Heart left ventricle (tissue), 16 donors: ENCODE data around the gene LRRC63. TPM values are rescaled to one million over a fixed set of nuclear protein-coding genes. Genes with fewer than 3 reads are reported as not detected.
"Not testable (repeated sequence)": the region's sequence is repeated elsewhere in the genome, so short reads cannot be mapped to it uniquely, and the experiment has no call there.

Experiments used
- ATAC-seq, 4 donors: fragments of 200-7000 bp; cut with Tn5 transposase; one replicate each; pipeline ENCODE4 v1.9.1; 2020 to 2022; ENCODE audit warnings: moderate library complexity in 4 of 4, mild to moderate bottlenecking in 3 of 4, moderate number of reproducible peaks in 1 of 4
- DNase-seq, 5 donors: peaks; one replicate each; pipeline ENCODE4 v3.0.0-alpha.2; 2020
- H3K27ac ChIP-seq, 12 donors: fragments of 200-600 bp; sonication (generic) in 4 of 12; one replicate each; pipeline versions ENCODE4 v1.5.0 to v1.8.0; 2016 to 2022; ENCODE audit warnings: mild to moderate bottlenecking in 2 of 12
- H3K27me3 ChIP-seq, 9 donors: fragments of 200-600 bp; sonication (generic) in 2 of 9; one replicate each; pipeline versions ENCODE4 v1.5.1 to v1.8.0; 2016 to 2022; ENCODE audit warnings: mild to moderate bottlenecking in 3 of 9
- H3K36me3 ChIP-seq, 9 donors: fragments of 200-600 bp; sonication (generic) in 2 of 9; one replicate each; pipeline versions ENCODE4 v1.5.0 to v1.8.0; 2018 to 2022; ENCODE audit warnings: mild to moderate bottlenecking in 2 of 9
- H3K4me1 ChIP-seq, 12 donors: fragments of 200-600 bp; sonication (generic) in 4 of 12; one replicate each; pipeline versions ENCODE4 v1.5.0 to v1.8.0; 2016 to 2022; ENCODE audit warnings: mild to moderate bottlenecking in 3 of 12
- H3K4me3 ChIP-seq, 12 donors: fragments of 200-600 bp; sonication (generic) in 4 of 12; one replicate each; pipeline versions ENCODE4 v1.5.0 to v1.8.0; 2017 to 2022; ENCODE audit warnings: mild to moderate bottlenecking in 9 of 12, moderate library complexity in 4 of 12
- H3K9me3 ChIP-seq, 12 donors: fragments of 200-600 bp; sonication (generic) in 4 of 12; one replicate each; pipeline versions ENCODE4 v1.5.0 to v1.8.0; 2016 to 2022; ENCODE audit warnings: mild to moderate bottlenecking in 1 of 12
- CTCF ChIP-seq, 12 donors: fragments of 200-600 bp; sonication (generic) in 4 of 12; IDR thresholded peaks; one replicate each; pipeline versions ENCODE4 v1.5.0 to v1.8.0; 2018 to 2022; ENCODE audit warnings: antibody characterized with exemption in 12 of 12, mild to moderate bottlenecking in 5 of 12
- POLR2A ChIP-seq, 2 donors: fragments of 450-650 bp; IDR thresholded peaks; one replicate each; pipeline ENCODE4 v1.6.1; 2017; ENCODE audit warnings: antibody characterized with exemption in 2 of 2, mild to moderate bottlenecking in 2 of 2, moderate library complexity in 2 of 2
- WGBS, 4 donors: extraction: QIAGEN DNeasy Blood & Tissue Kit in 2 of 4; methylation state at CpG; one replicate each; pipeline versions ENCODE4 v1.1.5 to v1.1.7; 2013 to 2018; 5-methylcytosine and 5-hydroxymethylcytosine counted together
- intact Hi-C, 10 donors: fragments of 100-400 bp; cut with DNase I; formaldehyde crosslinking; loops; one replicate each; pipeline versions ENCODE4 v1.11.1 to v1.14.2; 2022
- polyA plus RNA-seq, 2 donors: library from polyadenylated mRNA; stranded (reverse); fragments of 200-250 nt; gene quantifications; one replicate each; pipeline ENCODE4 v1.2.3, GENCODE V29; 2013
- total RNA-seq, 9 donors: library from RNA; depleted of rRNA in 2 of 9; stranded (reverse); fragments of >200 nt in 2 of 9; fragmentation: NEBNext Ultra II Directional in 3 of 9; extraction: Animal tissue kit (Norgen Biotek cat#: 25700) in 3 of 9; gene quantifications; one replicate each; pipeline versions ENCODE4 v1.1.0 to v1.2.4, GENCODE V29; 2016 to 2023
- donor health status: ischemic (EF 13 %, LVEDD 7.1; RV severe dilation, severe dysfunction).
- donor health status: healthy with polysubstance abuse.
- donor health status: DM: no; HTN: yes; CAD: no.
- donor health status: DM: no; HTN: no; CAD: no.
- donor health status: ischemic (EF 25% LVEDD 6.9; RV normal size, moderate dysfunction).
- donor health status: ischemic (EF 25% LVEDD 5.7; RV mildly dilated, moderate dysfunction).
- donor health status: healthy.
- donor health status: DM: yes; HTN: yes; CAD: no.
- donor health status: ischemic (EF 35%, LVEDD 5.7; RV mildly dilated, moderate dysfunction).
- donor health status: nonischemic (EF 11% LVEDD 7.7; RV severe dilation, severe dysfunction).
- donor health status: DM: yes; HTN: yes; CAD: no.
- donor health status: PGD.
- donor health status: ischemic (EF 29% LVEDD 5.4; RV normal size, mild dysfunction).
- donor health status: nonischemic (EF 23%, LVEDD 6.1; RV moderate dilation, normal function).

Gene LRRC63
- total and polyA plus RNA-seq, 11 donors: 0.14 to 0.48 TPM; not detected in 9

- DNase-seq (no peak), ATAC-seq (no peak)
- TF ChIP-seq POLR2A (IDR thresholded peaks at IDR 0.05) (no peak), CTCF (IDR thresholded peaks at IDR 0.05) (no peak)
- Histone ChIP-seq H3K4me1 (no peaks in the 10 kb centered on the region), H3K27ac (no peak overlapping the region), H3K9me3 (no peaks in the 10 kb centered on the region), H3K4me3 (no peak overlapping the region), H3K27me3 (peaks cover 0 to 3% (median 0%) of the 10 kb centered on the region in 9 donors), H3K36me3 (no peaks in the 10 kb centered on the region)
- intact Hi-C loops: no loop called here
- WGBS, 4 donors: 78 to 90% (median 87%) methylated on average over 3 of the region's 3 CpGs
Measured at GRCh38 chr13:46274094-46274698, 62.5 kb downstream of the LRRC63 start.

GRCh38 chr13:46278474-46278873, 66.7 kb downstream of the LRRC63 start:
- H3K27me3 ChIP-seq: peaks cover 0 to 6% (median 0%) of the 10 kb centered on the region in 9 donors
- H3K9me3 ChIP-seq: no peaks in the 10 kb centered on the region
- H3K36me3 ChIP-seq: no peaks in the 10 kb centered on the region
- H3K4me3 ChIP-seq: no peak overlapping the region
- no peak for ATAC-seq
- H3K4me1 ChIP-seq: no peaks in the 10 kb centered on the region
- H3K27ac ChIP-seq: no peak overlapping the region
- no peak for TF ChIP-seq CTCF (IDR thresholded peaks at IDR 0.05)
- TF ChIP-seq POLR2A (IDR thresholded peaks at IDR 0.05): no peak
- WGBS, 4 donors: 16 to 24% (median 17%) methylated on average over 4 of the region's 4 CpGs
- intact Hi-C loops: no loop called here
- DNase-seq: no peak

GRCh38 chr13:46281779-46282178, 70.1 kb downstream of the LRRC63 start:
- H3K27me3 ChIP-seq: peaks cover 0 to 3% (median 0%) of the 10 kb centered on the region in 9 donors
- WGBS, 4 donors: 60 to 75% (median 68%) methylated on average over 2 of the region's 2 CpGs
- no peak for ATAC-seq
- TF ChIP-seq CTCF (IDR thresholded peaks at IDR 0.05): no peak
- no peak for TF ChIP-seq POLR2A (IDR thresholded peaks at IDR 0.05)
- H3K4me3 ChIP-seq: no peak overlapping the region
- no peak for DNase-seq
- no peaks in the 10 kb centered on the region for H3K4me1 ChIP-seq
- H3K9me3 ChIP-seq: no peaks in the 10 kb centered on the region
- no peaks in the 10 kb centered on the region for H3K36me3 ChIP-seq
- intact Hi-C loops: no loop called here
- H3K27ac ChIP-seq: no peak overlapping the region

- H3K9me3 ChIP-seq, intact Hi-C loops, H3K27me3 ChIP-seq, H3K27ac ChIP-seq, ATAC-seq, DNase-seq, H3K4me1 ChIP-seq, H3K36me3 ChIP-seq, H3K4me3 ChIP-seq: not testable (repeated sequence)
- 73 to 80% (median 76%) methylated on average over 16 of the region's 16 CpGs for WGBS, 4 donors
Measured at GRCh38 chr13:46283912-46284824, 72.4 kb downstream of the LRRC63 start.
